OCI-LY7 (cell line): ENCODE measurements around the gene MYL12A.

Experiments
- EZH2phosphoT487 ChIP-seq: fragments of 200-600 bp; sonication (generic); IDR thresholded peaks from 2 replicates; pipeline ENCODE4 v1.6.1; 2018; ENCODE audit warnings: low read depth, borderline replicate concordance, mild to moderate bottlenecking, mixed run types, antibody characterized with exemption, low read length, moderate library complexity, mixed read lengths
- TF ChIP-seq, protein P1 (sequence below): fragments of 200-600 bp; sonication (generic); conservative IDR thresholded peaks from 2 replicates; pipeline ENCODE4 v1.5.1; 2014; ENCODE audit warnings: mild to moderate bottlenecking, antibody characterized with exemption, low read length, moderate library complexity, mixed read lengths

DNA sequence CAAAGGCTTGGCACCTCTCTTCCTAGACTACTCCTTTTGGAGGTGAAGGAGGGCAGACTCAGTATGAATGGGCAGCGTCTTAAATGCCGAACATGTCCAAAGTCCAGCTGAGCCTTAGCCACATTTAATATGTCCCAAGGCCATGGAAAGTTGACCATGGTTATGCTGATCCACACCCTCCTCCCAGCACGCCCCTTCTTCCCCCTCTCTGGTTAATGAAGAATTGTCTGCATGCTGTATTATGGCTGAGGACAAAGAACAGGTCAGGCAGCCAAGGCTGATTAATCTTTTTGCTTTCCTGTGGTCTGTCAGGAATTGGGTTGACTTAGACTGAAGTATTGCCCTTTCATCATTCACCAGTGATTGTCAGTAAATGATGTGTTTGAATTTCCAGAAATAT, 22.0 kb upstream of the MYL12A start:
- TF ChIP-seq, protein P1, sequence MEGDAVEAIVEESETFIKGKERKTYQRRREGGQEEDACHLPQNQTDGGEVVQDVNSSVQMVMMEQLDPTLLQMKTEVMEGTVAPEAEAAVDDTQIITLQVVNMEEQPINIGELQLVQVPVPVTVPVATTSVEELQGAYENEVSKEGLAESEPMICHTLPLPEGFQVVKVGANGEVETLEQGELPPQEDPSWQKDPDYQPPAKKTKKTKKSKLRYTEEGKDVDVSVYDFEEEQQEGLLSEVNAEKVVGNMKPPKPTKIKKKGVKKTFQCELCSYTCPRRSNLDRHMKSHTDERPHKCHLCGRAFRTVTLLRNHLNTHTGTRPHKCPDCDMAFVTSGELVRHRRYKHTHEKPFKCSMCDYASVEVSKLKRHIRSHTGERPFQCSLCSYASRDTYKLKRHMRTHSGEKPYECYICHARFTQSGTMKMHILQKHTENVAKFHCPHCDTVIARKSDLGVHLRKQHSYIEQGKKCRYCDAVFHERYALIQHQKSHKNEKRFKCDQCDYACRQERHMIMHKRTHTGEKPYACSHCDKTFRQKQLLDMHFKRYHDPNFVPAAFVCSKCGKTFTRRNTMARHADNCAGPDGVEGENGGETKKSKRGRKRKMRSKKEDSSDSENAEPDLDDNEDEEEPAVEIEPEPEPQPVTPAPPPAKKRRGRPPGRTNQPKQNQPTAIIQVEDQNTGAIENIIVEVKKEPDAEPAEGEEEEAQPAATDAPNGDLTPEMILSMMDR, result no peak
- TF ChIP-seq EZH2phosphoT487, result no peak
